GM10266 (cell line): Measurements from ENCODE around the gene LPCAT1.
A peak's percentile ranks its signal among the peaks of the same experiment; 100 is the strongest.

Source experiments
- DNase-seq: peaks from one replicate; pipeline ENCODE4 v3.0.0; 2012; ENCODE audit errors: extremely low spot score
- CTCF ChIP-seq: IDR thresholded peaks from 2 replicates; pipeline ENCODE4 v1.5.1; 2012; ENCODE audit warnings: mild to moderate bottlenecking, low read depth; ENCODE audit not compliant: control insufficient read depth, insufficient read depth; ENCODE audit errors: missing control alignments

Gene LPCAT1

GRCh38 chr5:1504617-1505016 is 19.1 kb downstream of the LPCAT1 start:
- TF ChIP-seq CTCF, result no peak
- no peak for DNase-seq

GRCh38 chr5:1504069-1504595 is 19.6 kb downstream of the LPCAT1 start:
- TF ChIP-seq CTCF, result peak; percentile 22
- DNase-seq, result no peak

- DNase-seq, result peak; percentile 62
- no peak for TF ChIP-seq CTCF
These were observed 20.3 kb downstream of the LPCAT1 start for GRCh38 chr5:1503241-1504068.

GRCh38 chr5:1502737-1503120 is 21.0 kb downstream of the LPCAT1 start:
- no peak for DNase-seq
- no peak for TF ChIP-seq CTCF

GRCh38 chr5:1502046-1502736 is 21.6 kb downstream of the LPCAT1 start:
- no peak for TF ChIP-seq CTCF
- peak; percentile 84 for DNase-seq

GRCh38 chr5:1501372-1502045 is 22.3 kb downstream of the LPCAT1 start:
- no peak for TF ChIP-seq CTCF
- DNase-seq, result no peak
